ENCODE results near the gene ADCY10.
"Not testable (repeated sequence)": the region's sequence is repeated elsewhere in the genome, so short reads cannot be mapped to it uniquely, and the experiment has no call there.

The ADCY10 gene

GRCh38 chr1:167927046-167927754 is 13.3 kb upstream of the ADCY10 start:
- DNase-seq = no peak

GRCh38 chr1:167926486-167926997 is 12.6 kb upstream of the ADCY10 start:
- DNase-seq = no peak

GRCh38 chr1:167924543-167925231 is 10.8 kb upstream of the ADCY10 start:
- no peak for DNase-seq

- no peak for DNase-seq
Measured at GRCh38 chr1:167924102-167924501, 10.2 kb upstream of the ADCY10 start.

- no peak for DNase-seq
Measured at GRCh38 chr1:167923324-167924056, 9.6 kb upstream of the ADCY10 start.

GRCh38 chr1:167922611-167923074 is 8.7 kb upstream of the ADCY10 start:
- DNase-seq = no peak

GRCh38 chr1:167922023-167922422 is 8.1 kb upstream of the ADCY10 start:
- no peak for DNase-seq

- DNase-seq = no peak
Measured at GRCh38 chr1:167916766-167917511, 3.0 kb upstream of the ADCY10 start.

- no peak for DNase-seq
Measured at GRCh38 chr1:167915569-167915968, 1.6 kb upstream of the ADCY10 start.

- DNase-seq = no peak
Measured at GRCh38 chr1:167912294-167912693, 1.6 kb downstream of the ADCY10 start.

- DNase-seq = no peak
Measured at GRCh38 chr1:167911413-167911812, 2.5 kb downstream of the ADCY10 start.

GRCh38 chr1:167910530-167910929 is 3.4 kb downstream of the ADCY10 start:
- DNase-seq = no peak

- DNase-seq = no peak
Measured at GRCh38 chr1:167909691-167910180, 4.2 kb downstream of the ADCY10 start.

GRCh38 chr1:167905671-167906070 is 8.3 kb downstream of the ADCY10 start:
- no peak for DNase-seq

- DNase-seq = no peak
Measured at GRCh38 chr1:167905182-167905581, 8.8 kb downstream of the ADCY10 start.

GRCh38 chr1:167904652-167905130 is 9.2 kb downstream of the ADCY10 start:
- DNase-seq = no peak

GRCh38 chr1:167900907-167901306 is 13.0 kb downstream of the ADCY10 start:
- DNase-seq = no peak

- no peak for DNase-seq
Measured at GRCh38 chr1:167899253-167899681, 14.7 kb downstream of the ADCY10 start.

GRCh38 chr1:167898578-167899222 is 15.2 kb downstream of the ADCY10 start:
- DNase-seq = no peak

GRCh38 chr1:167893798-167894197 is 20.1 kb downstream of the ADCY10 start:
- DNase-seq = no peak

GRCh38 chr1:167890400-167890799 is 23.5 kb downstream of the ADCY10 start:
- DNase-seq = no peak

GRCh38 chr1:167887187-167887586 is 26.7 kb downstream of the ADCY10 start:
- DNase-seq = not testable (repeated sequence)
